AG08395 (cell line): ENCODE results near the gene TMEM54.

Experiments
- DNase-seq: peaks from one replicate; pipeline ENCODE4 v3.0.0; 2012; ENCODE audit warnings: mixed read lengths, low spot score

The TMEM54 gene

GRCh38 chr1:32881871-32882850 lies 19.0 kb downstream of the TMEM54 start:
- no peak for DNase-seq

GRCh38 chr1:32881291-32881690 lies 19.9 kb downstream of the TMEM54 start:
- no peak for DNase-seq

- DNase-seq = no peak
Measured at GRCh38 chr1:32878637-32879041, 22.6 kb downstream of the TMEM54 start.

GRCh38 chr1:32878183-32878582 lies 23.0 kb downstream of the TMEM54 start:
- peak; percentile 54 for DNase-seq

GRCh38 chr1:32877211-32878110 lies 23.7 kb downstream of the TMEM54 start:
- no peak for DNase-seq

- DNase-seq = peak; percentile 80
Measured at GRCh38 chr1:32876341-32877210, 24.6 kb downstream of the TMEM54 start.

- DNase-seq = no peak
Measured at GRCh38 chr1:32874860-32875752, 26.1 kb downstream of the TMEM54 start.

- no peak for DNase-seq
Measured at GRCh38 chr1:32873484-32873883, 27.7 kb downstream of the TMEM54 start.

GRCh38 chr1:32872192-32872460 lies 29.1 kb downstream of the TMEM54 start:
- DNase-seq = no peak

- no peak for DNase-seq
Measured at GRCh38 chr1:32871364-32872191, 29.6 kb downstream of the TMEM54 start.

- DNase-seq = peak; percentile 55
Measured at GRCh38 chr1:32870615-32871363, 30.4 kb downstream of the TMEM54 start, which contains the start of gene FNDC5. Gene FNDC5 (minus strand): TSS chr1:32870912.

- no peak for DNase-seq
Measured at GRCh38 chr1:32869923-32870614, 31.1 kb downstream of the TMEM54 start.

GRCh38 chr1:32868806-32869455 lies 32.3 kb downstream of the TMEM54 start:
- DNase-seq = no peak

- no peak for DNase-seq
Measured at GRCh38 chr1:32868085-32868484, 33.1 kb downstream of the TMEM54 start.

- no peak for DNase-seq
Measured at GRCh38 chr1:32867671-32868070, 33.5 kb downstream of the TMEM54 start.

GRCh38 chr1:32867151-32867550 lies 34.0 kb downstream of the TMEM54 start:
- no peak for DNase-seq

GRCh38 chr1:32865639-32866405 lies 35.4 kb downstream of the TMEM54 start:
- DNase-seq = no peak
